IMR-90 (cell line): ENCODE data around the gene DDA1. TPM values are rescaled to one million over a fixed set of nuclear protein-coding genes. Genes with fewer than 3 reads are reported as not detected.

Source experiments
- ATAC-seq: fragments of 200-7000 bp; cut with Tn5 transposase; 2 replicates; pipeline ENCODE4 v1.9.1; 2020; ENCODE audit warnings: low read depth, mild to moderate bottlenecking, moderate library complexity
- BruUV-seq: library from RNA; stranded (reverse); fragments of 400-500 nt; replicated peaks from 2 replicates; lab custom pipeline; 2021; lab: Mats Ljungman, UMichigan
- CTCF ChIA-PET: fragments of 300-600 bp; formaldehyde crosslinking; extraction: SDS; loops from one replicate; lab custom pipeline; 2021; ENCODE audit warnings: antibody characterized with exemption; lab: Yijun Ruan, JAX
- POLR2A ChIA-PET: fragments of 300-600 bp; sonication (Branson Sonifier 250); formaldehyde crosslinking; loops from one replicate; lab custom pipeline; 2022; ENCODE audit warnings: antibody characterized with exemption; ENCODE audit not compliant: unreplicated experiment; lab: Charles Lee
- DNase-seq: peaks from one replicate; pipeline ENCODE4 v3.0.0; 2013
- H2AFZ ChIP-seq: replicated peaks from 2 replicates; pipeline ENCODE3; 2013; ENCODE audit warnings: low read length, mild to moderate bottlenecking; ENCODE audit not compliant: poor library complexity
- H2AK5ac ChIP-seq: 2 replicates; pipeline ENCODE4 v1.6.1; 2013; ENCODE audit warnings: low read depth, low read length, inconsistent platforms
- H2AK9ac ChIP-seq: replicated peaks from 2 replicates; pipeline ENCODE3; 2013; ENCODE audit warnings: mild to moderate bottlenecking, low read depth, low read length, moderate library complexity; ENCODE audit not compliant: poor library complexity
- H2BK120ac ChIP-seq: 2 replicates; pipeline ENCODE4 v1.6.1; 2013; ENCODE audit warnings: low read depth, low read length, inconsistent platforms
- H2BK15ac ChIP-seq: 3 replicates; pipeline ENCODE4 v1.6.1; 2013; ENCODE audit warnings: low read depth, low read length, inconsistent platforms
- H2BK20ac ChIP-seq: 2 replicates; pipeline ENCODE4 v1.6.1; 2013; ENCODE audit warnings: low read depth, mild to moderate bottlenecking, inconsistent platforms, low read length, moderate library complexity
- H2BK5ac ChIP-seq: 2 replicates; pipeline ENCODE4 v1.6.1; 2013; ENCODE audit warnings: mild to moderate bottlenecking, low read depth, low read length, inconsistent platforms; ENCODE audit not compliant: poor library complexity, severe bottlenecking
- H3K14ac ChIP-seq: replicated peaks from 2 replicates; pipeline ENCODE4 v1.6.1; 2013; ENCODE audit warnings: low read depth, low read length, inconsistent platforms
- H3K18ac ChIP-seq: 2 replicates; pipeline ENCODE4 v1.6.1; 2013; ENCODE audit warnings: low read depth, low read length, control low read depth
- H3K23ac ChIP-seq: 2 replicates; pipeline ENCODE4 v1.6.1; 2013; ENCODE audit warnings: low read depth, low read length, inconsistent platforms
- H3K27ac ChIP-seq: 2 replicates; pipeline ENCODE4 v1.5.1; 2013; ENCODE audit warnings: mild to moderate bottlenecking, control low read depth, low read length; ENCODE audit not compliant: insufficient read depth
- H3K27me3 ChIP-seq: 2 replicates; pipeline ENCODE4 v1.6.1; 2013; ENCODE audit warnings: low read length; ENCODE audit not compliant: control insufficient read depth, insufficient read depth
- H3K36me3 ChIP-seq: 2 replicates; pipeline ENCODE4 v1.6.1; 2013; ENCODE audit warnings: low read length, mixed read lengths; ENCODE audit not compliant: control insufficient read depth, insufficient read depth
- H3K4ac ChIP-seq: 2 replicates; pipeline ENCODE4 v1.6.1; 2013; ENCODE audit warnings: low read depth, low read length, inconsistent platforms
- H3K4me1 ChIP-seq: 2 replicates; pipeline ENCODE4 v1.6.1; 2013; ENCODE audit warnings: low read length, mixed read lengths; ENCODE audit not compliant: control insufficient read depth, insufficient read depth
- H3K4me2 ChIP-seq: 2 replicates; pipeline ENCODE4 v1.6.1; 2013; ENCODE audit warnings: low read depth, mild to moderate bottlenecking, control low read depth, low read length, moderate library complexity
- H3K4me3 ChIP-seq: 2 replicates; pipeline ENCODE4 v1.5.1; 2013; ENCODE audit warnings: low read depth, mild to moderate bottlenecking, control low read depth, low read length, moderate library complexity; ENCODE audit not compliant: insufficient read depth
- H3K56ac ChIP-seq: 2 replicates; pipeline ENCODE4 v1.6.1; 2013; ENCODE audit warnings: low read length, inconsistent platforms; ENCODE audit not compliant: insufficient read depth; ENCODE audit errors: extremely low read depth
- H3K79me1 ChIP-seq, 2 experiments: 2 replicates each; pipeline ENCODE4 v1.6.1; 2013; ENCODE audit warnings: low read length in 2 of 2, inconsistent platforms in 1 of 2, low read depth in 1 of 2
- H3K9ac ChIP-seq: 2 replicates; pipeline ENCODE4 v1.6.1; 2013; ENCODE audit warnings: low read depth, low read length, control low read depth
- H3K9me1 ChIP-seq: 2 replicates; pipeline ENCODE4 v1.6.1; 2013; ENCODE audit warnings: low read length, inconsistent platforms; ENCODE audit not compliant: insufficient read depth
- H3K9me3 ChIP-seq: 2 replicates; pipeline ENCODE4 v1.6.1; 2013; ENCODE audit warnings: low read length; ENCODE audit not compliant: control insufficient read depth, insufficient read depth
- H4K20me1 ChIP-seq: 2 replicates; pipeline ENCODE4 v1.6.1; 2013; ENCODE audit warnings: low read length, inconsistent platforms; ENCODE audit not compliant: insufficient read depth
- H4K5ac ChIP-seq: 2 replicates; pipeline ENCODE4 v1.6.1; 2013; ENCODE audit warnings: mild to moderate bottlenecking, low read depth, low read length, control low read depth
- H4K8ac ChIP-seq, 2 experiments: 2 replicates each; pipeline ENCODE4 v1.6.1; 2013; ENCODE audit warnings: low read depth in 2 of 2, low read length in 2 of 2, control low read depth in 1 of 2, inconsistent platforms in 1 of 2
- H4K91ac ChIP-seq: 2 replicates; pipeline ENCODE4 v1.6.1; 2013; ENCODE audit warnings: low read depth, low read length, inconsistent platforms; ENCODE audit not compliant: insufficient read depth
- BHLHE40 ChIP-seq: fragments of 150-350 bp; IDR thresholded peaks from 2 replicates; pipeline ENCODE4 v1.6.1; 2016; ENCODE audit warnings: mild to moderate bottlenecking, low read depth, low read length
- CEBPB ChIP-seq: IDR thresholded peaks from 2 replicates; pipeline ENCODE4 v1.6.1; 2012; ENCODE audit warnings: low read depth, low read length, improper control_type of control experiment
- CHD1 ChIP-seq: IDR thresholded peaks from 2 replicates; pipeline ENCODE4 v1.6.1; 2012; ENCODE audit warnings: low read depth, low read length, improper control_type of control experiment
- CTCF ChIP-seq: conservative IDR thresholded peaks from 2 replicates; pipeline ENCODE4 v1.5.1; 2012; ENCODE audit warnings: mild to moderate bottlenecking, low read depth, low read length, improper control_type of control experiment
- ELK1 ChIP-seq: fragments of 150-350 bp; IDR thresholded peaks from 2 replicates; pipeline ENCODE4 v1.6.1; 2016; ENCODE audit warnings: low read depth, mild to moderate bottlenecking, low read length, moderate library complexity, borderline replicate concordance
- FOS ChIP-seq: fragments of 150-350 bp; IDR thresholded peaks from 2 replicates; pipeline ENCODE4 v1.6.1; 2016; ENCODE audit warnings: low read depth, low read length
- MAFK ChIP-seq: IDR thresholded peaks from 2 replicates; pipeline ENCODE4 v1.6.1; 2012; ENCODE audit warnings: low read depth, low read length, improper control_type of control experiment
- MAZ ChIP-seq: IDR thresholded peaks from 2 replicates; pipeline ENCODE4 v1.6.1; 2012; ENCODE audit warnings: low read depth, mild to moderate bottlenecking, low read length, improper control_type of control experiment, moderate library complexity, borderline replicate concordance
- MXI1 ChIP-seq: IDR thresholded peaks from 2 replicates; pipeline ENCODE4 v1.6.1; 2012; ENCODE audit warnings: low read depth, mild to moderate bottlenecking, low read length, moderate library complexity, borderline replicate concordance
- NFE2L2 ChIP-seq: fragments of 150-350 bp; IDR thresholded peaks from 2 replicates; pipeline ENCODE4 v1.6.1; 2016; ENCODE audit warnings: low read depth, mild to moderate bottlenecking, low read length
- POLR2A ChIP-seq: IDR thresholded peaks from 2 replicates; pipeline ENCODE4 v1.6.1; 2012; ENCODE audit warnings: mild to moderate bottlenecking, low read depth, low read length
- RAD21 ChIP-seq: IDR thresholded peaks from 2 replicates; pipeline ENCODE4 v1.6.1; 2012; ENCODE audit warnings: low read length, improper control_type of control experiment
- RCOR1 ChIP-seq: IDR thresholded peaks from 2 replicates; pipeline ENCODE4 v1.6.1; 2012; ENCODE audit warnings: mild to moderate bottlenecking, low read length, improper control_type of control experiment; ENCODE audit not compliant: insufficient replicate concordance
- RFX5 ChIP-seq: IDR thresholded peaks from 2 replicates; pipeline ENCODE4 v1.8.0; 2012; ENCODE audit warnings: low read depth, mild to moderate bottlenecking, low read length, moderate library complexity
- SMC3 ChIP-seq: fragments of 150-350 bp; IDR thresholded peaks from 2 replicates; pipeline ENCODE4 v1.6.1; 2016; ENCODE audit warnings: low read depth, mild to moderate bottlenecking, antibody characterized with exemption, low read length, moderate library complexity
- USF2 ChIP-seq: fragments of 150-350 bp; IDR thresholded peaks from 2 replicates; pipeline ENCODE4 v1.6.1; 2017; ENCODE audit warnings: mild to moderate bottlenecking, antibody characterized with exemption, low read length, low read depth
- WGBS, 2 experiments: methylation state at CpG; one replicate each; pipeline versions ENCODE4 v1.1.5 to v1.1.7; 2013; ENCODE audit warnings: missing lambda C conversion rate in 2 of 2; ENCODE audit not compliant: insufficient read length in 1 of 2; ENCODE audit errors: extremely low coverage in 2 of 2; 5-methylcytosine and 5-hydroxymethylcytosine counted together
- dilution Hi-C: fragments of 300-500 bp; cut with HindIII; formaldehyde crosslinking; loops from one replicate; pipeline ENCODE4 v1.14.3; 2018; ENCODE audit warnings: low sequenced_read_pairs; ENCODE audit not compliant: unreplicated experiment
- in situ Hi-C: fragments of 300-500 bp; cut with MboI; formaldehyde crosslinking; loops from 3 replicates; pipeline ENCODE4 v1.14.3; 2019; ENCODE audit warnings: low sequenced_read_pairs, inconsistent platforms, mixed read lengths
- intact Hi-C: fragments of 100-400 bp; cut with micrococcal nuclease; formaldehyde crosslinking; loops from 2 replicates; pipeline ENCODE4 v1.10.0; 2022
- polyA plus RNA-seq, 3 experiments: library from polyadenylated mRNA; depleted of rRNA; stranded (reverse); fragments of >200 nt; gene quantifications; 2 replicates each; pipeline ENCODE4 v1.2.3, GENCODE V29; 2012; ENCODE audit warnings: low replicate concordance in 1 of 3
- total RNA-seq: library from RNA; depleted of rRNA; stranded (reverse); fragments of >200 nt; gene quantifications from 2 replicates; pipeline ENCODE4 v1.2.3, GENCODE V29; 2012

Gene DDA1
- total and polyA plus RNA-seq, 2 of the 4 experiments (the other 2 are of a cell fraction) = 33.7 to 87.2 TPM

- CTCF ChIA-PET = no interaction called here
- Histone ChIP-seq H4K8ac (no peak overlapping the region), H2BK15ac (no peak overlapping the region), H3K23ac (no peak overlapping the region), H2AK5ac (no peak overlapping the region), H3K9ac (no peak overlapping the region), H2BK120ac (no peak overlapping the region), H2BK20ac (no peak overlapping the region), H3K79me1 (peaks cover 8 to 19% of the 10 kb centered on the region in 2 experiments), H3K4me3 (no peak overlapping the region), H3K9me3 (no peaks in the 10 kb centered on the region), H2AFZ (no peak overlapping the region), H4K20me1 (peaks cover 8% of the 10 kb centered on the region; the same call in 1 of the 2 replicates), H3K4ac (no peak overlapping the region), H3K14ac (no peak overlapping the region), H3K27me3 (no peaks in the 10 kb centered on the region), H2AK9ac (no peak overlapping the region), H3K27ac (no peak overlapping the region), H3K36me3 (peaks cover 49% of the 10 kb centered on the region), H4K5ac (no peak overlapping the region), H2BK5ac (no peak overlapping the region), H3K18ac (no peak overlapping the region), H3K4me2 (no peak overlapping the region), H4K91ac (no peak overlapping the region), H3K4me1 (no peaks in the 10 kb centered on the region), H3K9me1 (no peaks in the 10 kb centered on the region), H3K56ac (no peak overlapping the region)
- DNase-seq = no peak
- dilution Hi-C loops = no loop called here
- POLR2A ChIA-PET = no interaction called here
- intact Hi-C loops = no loop called here
- in situ Hi-C loops = no loop called here
- ATAC-seq = no peak
- WGBS, 2 experiments = 89% methylated on average over 5 of the region's 40 CpGs; no CpG with 5 or more reads in 1 of the 2 experiments
- TF ChIP-seq NFE2L2 = no peak
- TF ChIP-seq MAZ = no peak
- TF ChIP-seq RFX5 = no peak
- TF ChIP-seq MAFK = no peak
- TF ChIP-seq MXI1 = no peak
- TF ChIP-seq ELK1 = no peak
- no peak for TF ChIP-seq USF2
- TF ChIP-seq RCOR1 = no peak
- TF ChIP-seq FOS = no peak
- TF ChIP-seq CEBPB = no peak
- no peak for TF ChIP-seq RAD21
- no peak for TF ChIP-seq CTCF
- TF ChIP-seq BHLHE40 = no peak
- no peak for TF ChIP-seq CHD1
- TF ChIP-seq POLR2A = no peak
- no peak for TF ChIP-seq SMC3
- TSS peak; percentile 73 for BruUV-seq
Observed at GRCh38 chr19:17319473-17320238, 10.3 kb downstream of the DDA1 start.
